HL-60 (cell line): ENCODE results near the gene ZNF740.

Experiments
- DNase-seq, 2 experiments: peaks; one replicate each; pipeline ENCODE4 v3.0.0-alpha.2; 2010 to 2020; ENCODE audit warnings: low read depth in 1 of 2, low spot score in 1 of 2
- H3K27ac ChIP-seq: fragments of 250-450 bp; sonication (Bioruptor Pico); replicated peaks from 2 replicates; pipeline ENCODE4 v1.5.1; 2020; ENCODE audit warnings: mild to moderate bottlenecking, moderate library complexity
- H3K27me3 ChIP-seq: fragments of 250-450 bp; sonication (Bioruptor Pico); 2 replicates; pipeline ENCODE4 v1.5.1; 2021; ENCODE audit warnings: mild to moderate bottlenecking, moderate library complexity; ENCODE audit not compliant: insufficient read depth, poor library complexity, severe bottlenecking
- H3K4me3 ChIP-seq: replicated peaks from 2 replicates; pipeline ENCODE4 v1.5.1; 2011; ENCODE audit warnings: mild to moderate bottlenecking, control low read depth, low read length; ENCODE audit not compliant: insufficient read depth
- GABPA ChIP-seq: IDR thresholded peaks from 2 replicates; pipeline ENCODE4 v1.6.1; 2012; ENCODE audit warnings: low read depth
- POLR2AphosphoS5 ChIP-seq: IDR thresholded peaks from 2 replicates; pipeline ENCODE4 v1.6.1; 2012; ENCODE audit warnings: low read depth
- SPI1 ChIP-seq: IDR thresholded peaks from 2 replicates; pipeline ENCODE4 v1.6.1; 2012; ENCODE audit warnings: low read depth, mild to moderate bottlenecking, borderline replicate concordance
- TF ChIP-seq, protein P1 (sequence below): IDR thresholded peaks from one replicate; pipeline ENCODE4 v1.5.1; 2011; ENCODE audit warnings: low read length, control low read depth, inconsistent platforms; ENCODE audit not compliant: insufficient read depth
- TF ChIP-seq, protein P2 (sequence below): IDR thresholded peaks from 2 replicates; pipeline ENCODE4 v1.6.1; 2012; ENCODE audit warnings: low read depth; ENCODE audit not compliant: insufficient replicate concordance

Gene ZNF740

GRCh38 chr12:53185582-53186153, 5.1 kb downstream of the ZNF740 start:
- TF ChIP-seq SPI1, result no peak
- TF ChIP-seq, protein P1, sequence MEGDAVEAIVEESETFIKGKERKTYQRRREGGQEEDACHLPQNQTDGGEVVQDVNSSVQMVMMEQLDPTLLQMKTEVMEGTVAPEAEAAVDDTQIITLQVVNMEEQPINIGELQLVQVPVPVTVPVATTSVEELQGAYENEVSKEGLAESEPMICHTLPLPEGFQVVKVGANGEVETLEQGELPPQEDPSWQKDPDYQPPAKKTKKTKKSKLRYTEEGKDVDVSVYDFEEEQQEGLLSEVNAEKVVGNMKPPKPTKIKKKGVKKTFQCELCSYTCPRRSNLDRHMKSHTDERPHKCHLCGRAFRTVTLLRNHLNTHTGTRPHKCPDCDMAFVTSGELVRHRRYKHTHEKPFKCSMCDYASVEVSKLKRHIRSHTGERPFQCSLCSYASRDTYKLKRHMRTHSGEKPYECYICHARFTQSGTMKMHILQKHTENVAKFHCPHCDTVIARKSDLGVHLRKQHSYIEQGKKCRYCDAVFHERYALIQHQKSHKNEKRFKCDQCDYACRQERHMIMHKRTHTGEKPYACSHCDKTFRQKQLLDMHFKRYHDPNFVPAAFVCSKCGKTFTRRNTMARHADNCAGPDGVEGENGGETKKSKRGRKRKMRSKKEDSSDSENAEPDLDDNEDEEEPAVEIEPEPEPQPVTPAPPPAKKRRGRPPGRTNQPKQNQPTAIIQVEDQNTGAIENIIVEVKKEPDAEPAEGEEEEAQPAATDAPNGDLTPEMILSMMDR, result no peak
- TF ChIP-seq POLR2AphosphoS5, result no peak
- TF ChIP-seq, protein P2, sequence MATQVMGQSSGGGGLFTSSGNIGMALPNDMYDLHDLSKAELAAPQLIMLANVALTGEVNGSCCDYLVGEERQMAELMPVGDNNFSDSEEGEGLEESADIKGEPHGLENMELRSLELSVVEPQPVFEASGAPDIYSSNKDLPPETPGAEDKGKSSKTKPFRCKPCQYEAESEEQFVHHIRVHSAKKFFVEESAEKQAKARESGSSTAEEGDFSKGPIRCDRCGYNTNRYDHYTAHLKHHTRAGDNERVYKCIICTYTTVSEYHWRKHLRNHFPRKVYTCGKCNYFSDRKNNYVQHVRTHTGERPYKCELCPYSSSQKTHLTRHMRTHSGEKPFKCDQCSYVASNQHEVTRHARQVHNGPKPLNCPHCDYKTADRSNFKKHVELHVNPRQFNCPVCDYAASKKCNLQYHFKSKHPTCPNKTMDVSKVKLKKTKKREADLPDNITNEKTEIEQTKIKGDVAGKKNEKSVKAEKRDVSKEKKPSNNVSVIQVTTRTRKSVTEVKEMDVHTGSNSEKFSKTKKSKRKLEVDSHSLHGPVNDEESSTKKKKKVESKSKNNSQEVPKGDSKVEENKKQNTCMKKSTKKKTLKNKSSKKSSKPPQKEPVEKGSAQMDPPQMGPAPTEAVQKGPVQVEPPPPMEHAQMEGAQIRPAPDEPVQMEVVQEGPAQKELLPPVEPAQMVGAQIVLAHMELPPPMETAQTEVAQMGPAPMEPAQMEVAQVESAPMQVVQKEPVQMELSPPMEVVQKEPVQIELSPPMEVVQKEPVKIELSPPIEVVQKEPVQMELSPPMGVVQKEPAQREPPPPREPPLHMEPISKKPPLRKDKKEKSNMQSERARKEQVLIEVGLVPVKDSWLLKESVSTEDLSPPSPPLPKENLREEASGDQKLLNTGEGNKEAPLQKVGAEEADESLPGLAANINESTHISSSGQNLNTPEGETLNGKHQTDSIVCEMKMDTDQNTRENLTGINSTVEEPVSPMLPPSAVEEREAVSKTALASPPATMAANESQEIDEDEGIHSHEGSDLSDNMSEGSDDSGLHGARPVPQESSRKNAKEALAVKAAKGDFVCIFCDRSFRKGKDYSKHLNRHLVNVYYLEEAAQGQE, result no peak
- TF ChIP-seq GABPA, result no peak
- H3K27me3 ChIP-seq, result no peaks in the 10 kb centered on the region
- H3K27ac ChIP-seq, result no peak overlapping the region
- H3K4me3 ChIP-seq, result no peak overlapping the region
- no peak for DNase-seq

DNA sequence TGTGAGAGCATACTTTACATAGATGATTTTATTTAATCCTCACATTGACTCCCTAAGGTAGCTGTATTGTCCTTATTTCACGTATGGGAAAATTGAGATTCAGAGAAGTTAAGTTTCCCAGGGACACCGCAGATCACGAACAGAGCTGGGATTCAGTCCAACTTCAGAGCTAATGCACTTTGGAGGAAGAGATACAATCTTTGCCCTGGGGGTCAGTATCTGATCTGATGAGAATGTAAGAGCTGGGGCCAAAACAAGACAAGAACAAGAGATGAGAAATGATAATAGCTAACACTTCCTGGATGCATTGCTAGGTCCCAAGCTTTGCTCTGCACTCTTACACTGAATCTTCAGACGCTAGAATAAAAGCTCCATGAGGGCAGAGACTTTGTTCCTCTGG, 6.2 kb downstream of the ZNF740 start:
- Histone ChIP-seq H3K4me3 (no peak overlapping the region), H3K27me3 (no peaks in the 10 kb centered on the region), H3K27ac (no peak overlapping the region)
- DNase-seq, result no peak
- TF ChIP-seq GABPA, result no peak

DNA sequence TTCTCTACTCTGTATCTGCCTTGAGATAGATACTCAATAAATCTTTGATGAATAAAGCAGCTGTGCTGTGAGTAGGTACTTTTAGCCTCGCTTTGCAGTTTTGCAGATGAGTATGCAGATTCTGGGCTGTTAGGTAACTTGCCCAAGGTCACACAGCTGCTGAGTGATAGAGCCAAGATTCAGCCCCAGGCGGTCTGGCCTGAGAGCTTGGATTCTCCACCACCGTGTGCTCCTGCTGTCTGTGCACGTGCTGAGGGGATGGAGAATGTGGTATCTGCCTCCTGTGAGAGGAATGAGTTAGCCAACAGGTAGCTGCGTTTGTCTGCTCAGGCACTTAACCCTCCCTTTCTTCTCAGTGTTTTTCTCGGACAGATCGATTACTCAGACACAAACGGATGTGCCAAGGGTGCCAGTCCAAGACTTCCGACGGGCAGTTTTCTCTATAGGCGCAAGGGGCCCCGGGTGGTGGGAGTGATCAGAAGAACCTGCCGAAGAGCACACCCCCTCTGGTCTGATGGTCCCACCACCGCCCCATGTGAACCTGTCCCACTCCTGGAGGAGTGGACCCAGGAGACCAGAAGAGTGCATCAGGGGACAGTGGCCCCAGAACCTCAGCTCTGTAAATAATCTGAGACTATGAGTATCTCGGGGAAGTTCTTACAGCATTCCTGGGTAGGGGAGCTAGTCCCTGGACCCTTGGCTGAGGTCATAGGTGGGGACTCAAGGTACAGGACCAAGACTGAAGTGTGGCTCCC, 6.8 kb downstream of the ZNF740 start:
- Histone ChIP-seq H3K4me3 (no peak overlapping the region), H3K27me3 (no peaks in the 10 kb centered on the region), H3K27ac (no peak overlapping the region)
- TF ChIP-seq, protein P2, result no peak
- TF ChIP-seq POLR2AphosphoS5, result no peak
- TF ChIP-seq GABPA, result no peak
- TF ChIP-seq, protein P1, result no peak
- no peak for TF ChIP-seq SPI1
- no peak for DNase-seq

DNA sequence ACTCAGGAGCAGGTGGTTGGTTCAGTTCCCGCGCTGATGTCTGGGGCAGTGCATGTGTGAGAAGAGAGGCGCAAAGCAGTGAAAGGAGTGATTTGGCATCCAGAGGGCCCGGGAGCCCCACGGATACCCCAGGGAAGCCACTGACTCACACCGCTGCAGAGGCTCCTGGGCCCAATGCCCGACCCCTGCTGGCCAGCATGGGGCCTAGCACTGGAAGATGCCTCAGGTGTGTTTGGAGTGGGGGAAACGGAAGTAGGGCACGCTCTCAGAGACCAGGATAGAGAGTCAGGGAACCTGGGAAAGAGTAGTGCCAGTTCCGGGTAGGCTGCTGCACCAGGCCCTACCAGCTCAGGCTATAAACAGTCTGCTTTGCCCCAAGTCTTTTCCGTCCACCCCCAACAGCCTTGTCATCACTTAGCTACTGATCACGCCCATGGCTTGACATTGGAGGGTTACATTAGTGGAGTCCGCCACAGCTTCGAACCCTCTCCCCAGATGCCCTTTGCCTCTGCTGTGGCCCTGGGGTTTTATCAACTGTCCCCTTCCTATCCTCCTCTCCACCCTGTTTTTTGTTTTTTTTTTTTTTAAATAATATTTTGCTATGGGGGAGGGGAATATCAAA, 9.7 kb downstream of the ZNF740 start:
- H3K27ac ChIP-seq, result no peak overlapping the region
- H3K4me3 ChIP-seq, result no peak overlapping the region
- H3K27me3 ChIP-seq, result no peaks in the 10 kb centered on the region
- no peak for TF ChIP-seq GABPA
- peak; percentile 38; the same call in 1 of the 2 replicates for TF ChIP-seq POLR2AphosphoS5
- TF ChIP-seq, protein P1, result peak; percentile 69
- TF ChIP-seq, protein P2, result no peak
- no peak for TF ChIP-seq SPI1
- DNase-seq, result peak in 1 of 2 experiments; percentile 27
